ENCODE data around the gene TLE1. TPM values are rescaled to one million over a fixed set of nuclear protein-coding genes. Genes with fewer than 3 reads are reported as not detected.

Gene TLE1
- total and polyA plus RNA-seq, 2 of the 4 experiments (the other 2 are of a cell fraction), result 36.0 to 51.0 TPM

- no peak overlapping the region for H3K18ac ChIP-seq (ENCODE audit: low read depth, low read length)
- H3K4me2 ChIP-seq (ENCODE audit: low read depth, low read length), result no peak overlapping the region
- peaks cover 7% of the 10 kb centered on the region for H3K4me1 ChIP-seq (ENCODE audit: control insufficient read depth, insufficient read depth, low read length)
- intact Hi-C loops (cut with micrococcal nuclease) (no loop called here), dilution Hi-C loops (cut with HindIII; ENCODE audit: low sequenced_read_pairs, unreplicated experiment) (no loop called here), in situ Hi-C loops (cut with MboI; ENCODE audit: low sequenced_read_pairs) (no loop called here)
- no peak for DNase-seq
- H2AK9ac ChIP-seq (replicated peaks; ENCODE audit: low read depth, low read length, poor library complexity), result no peak overlapping the region
- no peak overlapping the region for H2BK15ac ChIP-seq (ENCODE audit: low read depth, low read length)
- no peak overlapping the region for H4K91ac ChIP-seq (ENCODE audit: insufficient read depth, low read depth, low read length)
- 0 out of 2 replicates have a peak, but pooled peaks cover 3% of the 10 kb centered on the region for H4K20me1 ChIP-seq (ENCODE audit: insufficient read depth, low read length)
- ChIA-PET CTCF (no interaction called here), POLR2A (ENCODE audit: unreplicated experiment) (no interaction called here)
- no peaks in the 10 kb centered on the region for H3K27me3 ChIP-seq (ENCODE audit: control insufficient read depth, insufficient read depth, low read length)
- ATAC-seq (ENCODE audit: low read depth), result no peak
- H4K5ac ChIP-seq (ENCODE audit: low read depth, low read length), result no peak overlapping the region
- H4K8ac ChIP-seq (ENCODE audit: low read depth in 2 of 2, low read length in 2 of 2), result no peak overlapping the region
- H2BK120ac ChIP-seq (ENCODE audit: low read depth, low read length), result no peak overlapping the region
- H3K4me3 ChIP-seq (ENCODE audit: insufficient read depth, low read depth, low read length), result no peak overlapping the region
- H3K9me1 ChIP-seq (ENCODE audit: insufficient read depth, low read length), result peaks cover 9% of the 10 kb centered on the region
- H2BK20ac ChIP-seq (ENCODE audit: low read depth, low read length), result no peak overlapping the region
- H3K56ac ChIP-seq (ENCODE audit: extremely low read depth, insufficient read depth, low read length), result no peak overlapping the region
- H3K79me1 ChIP-seq (ENCODE audit: low read depth in 1 of 2, low read length in 2 of 2), result peaks cover 6 to 21% of the 10 kb centered on the region in 2 experiments
- no peak overlapping the region for H2AK5ac ChIP-seq (ENCODE audit: low read depth, low read length)
- WGBS, 2 experiments (ENCODE audit: extremely low coverage in 2 of 2, insufficient read length in 1 of 2), result no CpG with 5 or more reads among the region's 12 CpGs
- TF ChIP-seq FOS (IDR thresholded peaks at IDR 0.05; ENCODE audit: low read depth, low read length) (no peak), BHLHE40 (IDR thresholded peaks at IDR 0.05; ENCODE audit: low read depth, low read length) (no peak), CEBPB (IDR thresholded peaks at IDR 0.05; ENCODE audit: low read depth, low read length) (no peak), MXI1 (IDR thresholded peaks at IDR 0.05; ENCODE audit: borderline replicate concordance, low read depth, low read length) (no peak), MAFK (IDR thresholded peaks at IDR 0.05; ENCODE audit: low read depth, low read length) (no peak), RFX5 (IDR thresholded peaks at IDR 0.05; ENCODE audit: low read depth, low read length) (no peak)
- H3K9me3 ChIP-seq (ENCODE audit: control insufficient read depth, insufficient read depth, low read length), result no peaks in the 10 kb centered on the region
- no peak overlapping the region for H2AFZ ChIP-seq (replicated peaks; ENCODE audit: low read length, poor library complexity)
- no peak overlapping the region for H3K4ac ChIP-seq (ENCODE audit: low read depth, low read length)
- no TSS peak for BruUV-seq (replicated peaks)
- no peak overlapping the region for H2BK5ac ChIP-seq (ENCODE audit: low read depth, low read length, poor library complexity, severe bottlenecking)
- no peak overlapping the region for H3K9ac ChIP-seq (ENCODE audit: low read depth, low read length)
- no peak overlapping the region for H3K23ac ChIP-seq (ENCODE audit: low read depth, low read length)
- H3K27ac ChIP-seq (ENCODE audit: insufficient read depth, low read length), result no peak overlapping the region
- peaks cover 36% of the 10 kb centered on the region for H3K36me3 ChIP-seq (ENCODE audit: control insufficient read depth, insufficient read depth, low read length)
- H3K14ac ChIP-seq (replicated peaks; ENCODE audit: low read depth, low read length), result no peak overlapping the region
Observed at GRCh38 chr9:81597419-81598122, 91.8 kb downstream of the TLE1 start.

All from IMR-90 (cell line).